GM12878 (cell line): ENCODE data around the gene CLASRP. TPM values are rescaled to one million over a fixed set of nuclear protein-coding genes. Genes with fewer than 3 reads are reported as not detected.

ENCODE experiments used
- CHD1 ChIP-seq: IDR thresholded peaks from 2 replicates; pipeline ENCODE4 v1.6.1; 2012; ENCODE audit warnings: low read depth, low read length, improper control_type of control experiment
- CUX1 ChIP-seq: IDR thresholded peaks from 2 replicates; pipeline ENCODE4 v1.6.1; 2012; ENCODE audit warnings: improper control_type of control experiment, low read depth, low read length; ENCODE audit not compliant: insufficient replicate concordance
- EZH2 ChIP-seq: IDR thresholded peaks from 2 replicates; pipeline ENCODE4 v1.6.1; 2012; ENCODE audit warnings: low read depth, mild to moderate bottlenecking, control low read depth, inconsistent platforms, low read length, borderline replicate concordance; ENCODE audit not compliant: control insufficient read depth
- FOS ChIP-seq: IDR thresholded peaks from 3 replicates; pipeline ENCODE4 v1.6.1; 2011; ENCODE audit warnings: borderline replicate concordance; ENCODE audit not compliant: insufficient read length; ENCODE audit errors: extremely low read depth
- KLF5 ChIP-seq: fragments of 450-650 bp; IDR thresholded peaks from 2 replicates; pipeline ENCODE4 v1.6.1; 2014; ENCODE audit warnings: mild to moderate bottlenecking; ENCODE audit not compliant: partially characterized antibody
- MYC ChIP-seq: IDR thresholded peaks from 2 replicates; pipeline ENCODE4 v1.6.1; 2011; ENCODE audit warnings: mild to moderate bottlenecking, low read length, moderate library complexity, inconsistent platforms; ENCODE audit not compliant: insufficient read depth, insufficient replicate concordance, insufficient read length, severe bottlenecking
- NFXL1 ChIP-seq: fragments of 450-650 bp; IDR thresholded peaks from 2 replicates; pipeline ENCODE4 v1.6.1; 2017; ENCODE audit warnings: antibody characterized with exemption, mild to moderate bottlenecking, borderline replicate concordance
- NFYA ChIP-seq: IDR thresholded peaks from 2 replicates; pipeline ENCODE4 v1.6.1; 2011; ENCODE audit warnings: low read depth, mild to moderate bottlenecking, low read length, improper control_type of control experiment, borderline replicate concordance
- NKRF ChIP-seq: fragments of 450-650 bp; conservative IDR thresholded peaks from 2 replicates; pipeline ENCODE4 v1.6.1; 2017; ENCODE audit warnings: mild to moderate bottlenecking, moderate library complexity
- NR2C1 ChIP-seq: fragments of 450-650 bp; IDR thresholded peaks from 2 replicates; pipeline ENCODE4 v1.6.1; 2017; ENCODE audit warnings: antibody characterized with exemption, mild to moderate bottlenecking, moderate library complexity
- NR2F1 ChIP-seq: fragments of 450-650 bp; conservative IDR thresholded peaks from 2 replicates; pipeline ENCODE4 v1.6.1; 2017; ENCODE audit warnings: mild to moderate bottlenecking
- PML ChIP-seq: IDR thresholded peaks from 2 replicates; pipeline ENCODE4 v1.6.1; 2012; ENCODE audit warnings: low read length, inconsistent platforms
- POU2F2 ChIP-seq: IDR thresholded peaks from 3 replicates; pipeline ENCODE4 v1.6.1; 2011; ENCODE audit warnings: low read depth, mild to moderate bottlenecking, low read length, borderline replicate concordance
- RB1 ChIP-seq: fragments of 450-650 bp; formaldehyde crosslinking; IDR thresholded peaks from 2 replicates; pipeline ENCODE4 v1.6.1; 2017; ENCODE audit warnings: mild to moderate bottlenecking, borderline replicate concordance
- RBBP5 ChIP-seq: fragments of 200-600 bp; sonication (generic); conservative IDR thresholded peaks from 2 replicates; pipeline ENCODE4 v1.6.1; 2016
- SMC3 ChIP-seq: IDR thresholded peaks from 2 replicates; pipeline ENCODE4 v1.6.1; 2011; ENCODE audit warnings: low read length, improper control_type of control experiment, borderline replicate concordance
- STAT1 ChIP-seq: fragments of 450-650 bp; conservative IDR thresholded peaks from 2 replicates; pipeline ENCODE4 v1.6.1; 2014; ENCODE audit warnings: antibody characterized with exemption, mild to moderate bottlenecking
- SUPT20H ChIP-seq: IDR thresholded peaks from 2 replicates; pipeline ENCODE4 v1.6.1; 2011; ENCODE audit warnings: low read depth, mild to moderate bottlenecking, low read length, moderate library complexity, borderline replicate concordance; ENCODE audit not compliant: control insufficient read depth
- ZZZ3 ChIP-seq: IDR thresholded peaks from 2 replicates; pipeline ENCODE4 v1.6.1; 2011; ENCODE audit warnings: low read depth; ENCODE audit not compliant: control insufficient read depth, insufficient read length
- polyA plus RNA-seq, 11 experiments: library from polyadenylated mRNA; depleted of rRNA in 4 of 11; unstranded in 6 of 11; stranded (reverse) in 5 of 11; fragments of >200 nt; fragmentation: Nextera tagmentation in 4 of 11; fragmentation: Illumina TruSeq in 1 of 11; extraction: Ambion mirVana in 4 of 11; extraction: Trizol in 1 of 11; gene quantifications; 1 replicate in 1 of 11; 2 replicates in 10 of 11; pipeline versions ENCODE4 v1.2.1 to v1.2.3, GENCODE V29; 2011 to 2016; ENCODE audit warnings: inconsistent platforms in 2 of 11, missing spikeins in 2 of 11, low read depth in 1 of 11
- total RNA-seq, 4 experiments: library from RNA; depleted of rRNA in 3 of 4; stranded (reverse); fragments of >200 nt in 3 of 4; fragmentation: Illumina TruSeq in 1 of 4; extraction: Trizol in 1 of 4; gene quantifications; 2 replicates each; pipeline versions ENCODE4 v1.2.1 to v1.2.3, GENCODE V29; 2013 to 2021
- TF ChIP-seq, protein P1 (sequence below): IDR thresholded peaks from 2 replicates; pipeline ENCODE4 v1.6.1; 2012; ENCODE audit warnings: mild to moderate bottlenecking, low read depth, low read length

CLASRP gene
- total and polyA plus RNA-seq, 10 of the 15 experiments (the other 5 are each of a cell fraction or from before 2014, with no cell fraction given) = 0.68 to 75.8 (median 30.2) TPM

GRCh38 chr19:45117167-45117594 is 78.3 kb downstream of the CLASRP start (continued):
- TF ChIP-seq CUX1 = no peak
- 0 out of 2 replicates have a peak, but pooled peaks have one; percentile 35 for TF ChIP-seq NKRF
- peak; percentile 73 for TF ChIP-seq NR2F1
- no peak for TF ChIP-seq RBBP5
- TF ChIP-seq NR2C1 = no peak
- TF ChIP-seq FOS = no peak
- TF ChIP-seq SMC3 = no peak
- TF ChIP-seq NFXL1 = no peak
- no peak for TF ChIP-seq PML
- TF ChIP-seq, protein P1, sequence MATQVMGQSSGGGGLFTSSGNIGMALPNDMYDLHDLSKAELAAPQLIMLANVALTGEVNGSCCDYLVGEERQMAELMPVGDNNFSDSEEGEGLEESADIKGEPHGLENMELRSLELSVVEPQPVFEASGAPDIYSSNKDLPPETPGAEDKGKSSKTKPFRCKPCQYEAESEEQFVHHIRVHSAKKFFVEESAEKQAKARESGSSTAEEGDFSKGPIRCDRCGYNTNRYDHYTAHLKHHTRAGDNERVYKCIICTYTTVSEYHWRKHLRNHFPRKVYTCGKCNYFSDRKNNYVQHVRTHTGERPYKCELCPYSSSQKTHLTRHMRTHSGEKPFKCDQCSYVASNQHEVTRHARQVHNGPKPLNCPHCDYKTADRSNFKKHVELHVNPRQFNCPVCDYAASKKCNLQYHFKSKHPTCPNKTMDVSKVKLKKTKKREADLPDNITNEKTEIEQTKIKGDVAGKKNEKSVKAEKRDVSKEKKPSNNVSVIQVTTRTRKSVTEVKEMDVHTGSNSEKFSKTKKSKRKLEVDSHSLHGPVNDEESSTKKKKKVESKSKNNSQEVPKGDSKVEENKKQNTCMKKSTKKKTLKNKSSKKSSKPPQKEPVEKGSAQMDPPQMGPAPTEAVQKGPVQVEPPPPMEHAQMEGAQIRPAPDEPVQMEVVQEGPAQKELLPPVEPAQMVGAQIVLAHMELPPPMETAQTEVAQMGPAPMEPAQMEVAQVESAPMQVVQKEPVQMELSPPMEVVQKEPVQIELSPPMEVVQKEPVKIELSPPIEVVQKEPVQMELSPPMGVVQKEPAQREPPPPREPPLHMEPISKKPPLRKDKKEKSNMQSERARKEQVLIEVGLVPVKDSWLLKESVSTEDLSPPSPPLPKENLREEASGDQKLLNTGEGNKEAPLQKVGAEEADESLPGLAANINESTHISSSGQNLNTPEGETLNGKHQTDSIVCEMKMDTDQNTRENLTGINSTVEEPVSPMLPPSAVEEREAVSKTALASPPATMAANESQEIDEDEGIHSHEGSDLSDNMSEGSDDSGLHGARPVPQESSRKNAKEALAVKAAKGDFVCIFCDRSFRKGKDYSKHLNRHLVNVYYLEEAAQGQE = no peak
- TF ChIP-seq MYC = no peak
- no peak for TF ChIP-seq CHD1
- TF ChIP-seq STAT1 = no peak
- TF ChIP-seq EZH2 = no peak
- peak; percentile 61; the same call in 1 of the 2 replicates for TF ChIP-seq RB1
- TF ChIP-seq POU2F2 = no peak
- TF ChIP-seq SUPT20H = no peak
- no peak for TF ChIP-seq NFYA
- TF ChIP-seq KLF5 = no peak
- no peak for TF ChIP-seq ZZZ3
